GM18867 (cell line): ENCODE data around the gene PRDX2.

Experiments used
- ATAC-seq: cut with Tn5 transposase; IDR thresholded peaks from one replicate; pipeline ENCODE4 v1.9.1; 2021; ENCODE audit warnings: mild to moderate bottlenecking, moderate library complexity; ENCODE audit not compliant: unreplicated experiment

PRDX2 gene

DNA sequence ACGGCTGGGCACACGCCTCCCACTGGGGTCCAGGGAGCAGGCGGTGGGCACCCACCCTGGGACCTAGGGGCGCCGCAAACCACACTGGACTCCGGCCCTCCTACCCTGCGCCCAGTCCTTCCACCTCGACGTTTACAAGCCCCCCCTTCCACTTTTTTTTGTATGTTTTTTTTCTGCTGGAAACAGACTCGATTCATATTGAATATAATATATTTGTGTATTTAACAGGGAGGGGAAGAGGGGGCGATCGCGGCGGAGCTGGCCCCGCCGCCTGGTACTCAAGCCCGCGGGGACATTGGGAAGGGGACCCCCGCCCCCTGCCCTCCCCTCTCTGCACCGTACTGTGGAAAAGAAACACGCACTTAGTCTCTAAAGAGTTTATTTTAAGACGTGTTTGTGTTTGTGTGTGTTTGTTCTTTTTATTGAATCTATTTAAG, 8.7 kb downstream of the PRDX2 start:
- no peak for ATAC-seq

DNA sequence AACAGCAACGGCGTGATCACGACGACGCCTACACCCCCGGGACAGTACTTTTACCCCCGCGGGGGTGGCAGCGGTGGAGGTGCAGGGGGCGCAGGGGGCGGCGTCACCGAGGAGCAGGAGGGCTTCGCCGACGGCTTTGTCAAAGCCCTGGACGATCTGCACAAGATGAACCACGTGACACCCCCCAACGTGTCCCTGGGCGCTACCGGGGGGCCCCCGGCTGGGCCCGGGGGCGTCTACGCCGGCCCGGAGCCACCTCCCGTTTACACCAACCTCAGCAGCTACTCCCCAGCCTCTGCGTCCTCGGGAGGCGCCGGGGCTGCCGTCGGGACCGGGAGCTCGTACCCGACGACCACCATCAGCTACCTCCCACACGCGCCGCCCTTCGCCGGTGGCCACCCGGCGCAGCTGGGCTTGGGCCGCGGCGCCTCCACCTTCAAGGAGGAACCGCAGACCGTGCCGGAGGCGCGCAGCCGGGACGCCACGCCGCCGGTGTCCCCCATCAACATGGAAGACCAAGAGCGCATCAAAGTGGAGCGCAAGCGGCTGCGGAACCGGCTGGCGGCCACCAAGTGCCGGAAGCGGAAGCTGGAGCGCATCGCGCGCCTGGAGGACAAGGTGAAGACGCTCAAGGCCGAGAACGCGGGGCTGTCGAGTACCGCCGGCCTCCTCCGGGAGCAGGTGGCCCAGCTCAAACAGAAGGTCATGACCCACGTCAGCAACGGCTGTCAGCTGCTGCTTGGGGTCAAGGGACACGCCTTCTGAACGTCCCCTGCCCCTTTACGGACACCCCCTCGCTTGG, 9.3 kb downstream of the PRDX2 start:
- no peak for ATAC-seq

DNA sequence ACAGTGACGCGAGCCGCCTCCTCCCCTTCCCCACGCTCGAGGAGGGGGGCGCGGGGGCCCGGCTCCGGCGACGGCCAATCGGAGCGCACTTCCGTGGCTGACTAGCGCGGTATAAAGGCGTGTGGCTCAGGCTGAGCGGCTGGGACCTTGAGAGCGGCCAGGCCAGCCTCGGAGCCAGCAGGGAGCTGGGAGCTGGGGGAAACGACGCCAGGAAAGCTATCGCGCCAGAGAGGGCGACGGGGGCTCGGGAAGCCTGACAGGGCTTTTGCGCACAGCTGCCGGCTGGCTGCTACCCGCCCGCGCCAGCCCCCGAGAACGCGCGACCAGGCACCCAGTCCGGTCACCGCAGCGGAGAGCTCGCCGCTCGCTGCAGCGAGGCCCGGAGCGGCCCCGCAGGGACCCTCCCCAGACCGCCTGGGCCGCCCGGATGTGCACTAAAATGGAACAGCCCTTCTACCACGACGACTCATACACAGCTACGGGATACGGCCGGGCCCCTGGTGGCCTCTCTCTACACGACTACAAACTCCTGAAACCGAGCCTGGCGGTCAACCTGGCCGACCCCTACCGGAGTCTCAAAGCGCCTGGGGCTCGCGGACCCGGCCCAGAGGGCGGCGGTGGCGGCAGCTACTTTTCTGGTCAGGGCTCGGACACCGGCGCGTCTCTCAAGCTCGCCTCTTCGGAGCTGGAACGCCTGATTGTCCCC, 10.1 kb downstream of the PRDX2 start, which contains the start of gene JUNB:
Gene JUNB, plus strand, starts transcription at position 142 of the 706 bp plus-strand sequence. Its CDS starts 286 bp downstream, at position 428.
- peak; percentile 32 for ATAC-seq

DNA sequence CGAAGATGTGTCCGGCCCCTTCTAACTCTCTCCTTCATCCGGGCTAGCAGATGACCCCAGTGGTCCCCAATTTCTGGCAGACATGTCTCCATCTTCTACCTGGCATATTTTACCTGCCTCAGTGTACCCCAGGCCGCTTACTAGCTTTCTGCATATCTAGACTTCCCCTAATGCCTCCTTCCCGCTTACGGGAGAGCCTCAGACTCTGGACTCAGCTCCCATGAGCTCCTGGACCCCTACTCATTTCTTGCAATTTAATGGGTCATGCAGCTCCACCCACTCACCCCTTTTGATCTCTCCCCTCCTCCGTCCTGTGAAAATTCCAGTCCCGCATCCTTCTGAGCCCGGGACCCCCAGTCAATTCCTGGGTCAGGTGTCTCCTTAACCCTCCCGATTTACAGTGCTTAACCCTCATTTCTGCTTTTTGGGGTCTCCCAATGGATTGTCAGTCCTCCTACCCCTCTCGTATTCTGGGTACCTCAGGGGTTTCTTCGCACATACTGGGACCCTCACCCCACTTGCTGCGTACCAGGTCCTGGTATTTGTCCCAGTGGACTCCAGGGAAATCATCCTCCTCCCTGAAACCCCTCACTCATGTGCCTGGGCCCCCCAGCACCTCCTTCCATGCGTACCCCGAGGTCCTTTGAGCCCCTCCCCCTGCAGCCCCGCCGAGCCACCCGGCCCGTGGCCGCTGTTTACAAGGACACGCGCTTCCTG, 10.8 kb downstream of the PRDX2 start:
- no peak for ATAC-seq

DNA sequence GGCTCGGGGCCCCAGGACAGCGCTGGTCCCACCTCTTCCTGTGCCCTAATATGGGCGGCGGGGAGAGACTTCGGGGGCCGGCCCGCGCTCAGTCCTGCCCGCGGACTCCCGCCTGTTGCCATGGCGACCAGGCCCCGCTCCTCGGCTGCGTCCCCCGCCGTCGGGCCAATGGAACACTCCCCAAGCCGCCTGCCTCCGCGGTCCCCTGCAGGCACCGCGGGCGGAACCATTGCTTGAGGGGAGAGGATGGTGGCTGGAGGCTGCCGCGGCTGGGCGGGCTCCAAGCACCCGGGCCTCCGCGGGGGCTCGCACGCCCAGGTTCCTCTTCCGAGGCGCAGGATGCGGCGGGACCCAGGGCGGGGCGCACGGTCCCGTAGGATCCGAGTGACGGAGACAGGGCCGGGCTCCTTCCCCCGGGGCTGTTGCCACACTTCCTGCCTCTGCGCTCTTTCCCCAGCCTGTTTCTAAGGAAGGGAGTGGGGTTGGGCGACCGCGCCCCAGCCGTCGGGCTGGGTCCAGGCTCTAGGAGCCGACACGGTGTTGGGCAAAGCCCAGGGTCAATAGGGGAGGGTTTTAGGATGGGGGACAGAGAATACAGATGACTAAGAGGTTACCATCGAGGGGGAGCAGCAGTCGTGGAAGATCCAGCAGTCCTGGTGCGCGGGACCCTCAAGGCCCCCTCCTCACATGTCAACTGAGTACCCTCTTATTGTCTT, 11.5 kb downstream of the PRDX2 start:
- peak; percentile 38 for ATAC-seq

DNA sequence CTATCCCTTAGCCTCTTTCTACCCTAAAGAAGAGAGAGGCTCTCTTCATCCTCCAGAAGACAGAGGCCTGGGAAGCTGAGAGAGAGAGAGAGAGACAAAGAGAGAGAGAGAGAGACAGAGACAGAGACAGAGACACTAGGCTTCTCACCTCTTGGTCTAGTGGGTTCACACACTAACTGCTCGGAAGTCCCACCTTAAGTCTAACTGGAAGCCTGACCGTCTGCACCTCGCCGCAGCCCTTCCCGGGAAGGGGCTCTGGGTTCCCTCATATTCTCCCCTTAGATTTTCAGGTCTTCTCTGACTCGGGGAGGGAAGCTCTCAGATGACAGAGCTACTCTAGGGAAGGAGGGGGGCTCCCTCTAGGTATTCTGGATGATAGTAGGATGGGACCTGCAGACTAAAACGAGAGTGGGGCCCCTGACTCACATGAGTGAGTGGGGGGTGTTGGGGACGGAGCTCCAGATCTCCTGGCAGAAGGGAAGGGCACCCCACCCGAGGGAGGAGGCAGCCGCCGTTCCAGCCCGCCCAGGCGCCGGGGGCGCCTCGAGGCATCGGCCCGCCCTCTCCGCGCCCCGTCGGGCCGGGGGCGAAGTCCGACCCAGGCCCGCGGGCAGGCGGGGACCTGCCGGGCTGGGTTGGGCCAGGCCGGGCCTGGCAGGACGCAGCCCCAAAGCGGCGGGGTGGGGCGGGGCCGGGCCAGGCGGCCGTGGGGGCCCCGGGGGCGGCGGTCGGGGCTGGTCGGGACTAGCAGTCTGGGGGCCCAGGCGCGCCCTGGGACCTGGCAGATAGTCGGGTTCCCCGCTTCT, 12.3 kb downstream of the PRDX2 start:
- no peak for ATAC-seq

DNA sequence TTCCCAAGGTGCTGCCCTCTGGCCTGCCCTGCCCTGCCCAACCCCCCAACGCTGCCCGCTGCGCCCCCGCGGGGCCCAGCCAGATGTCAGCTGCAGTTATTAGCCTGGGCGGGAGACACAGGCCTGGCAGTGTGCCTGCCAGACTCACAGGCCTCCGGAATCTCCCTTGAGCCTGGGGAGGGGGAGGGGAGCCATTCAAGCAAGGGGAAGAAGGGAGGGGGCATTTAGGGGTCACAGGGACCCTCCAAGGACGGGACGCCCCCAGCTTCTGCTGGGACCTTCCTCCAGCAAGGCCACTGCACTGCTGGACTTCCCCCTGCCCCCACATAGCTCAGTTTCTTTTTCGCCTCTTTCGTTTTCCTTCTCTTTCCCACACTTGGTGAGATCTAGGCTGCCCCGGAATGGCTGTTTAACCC, 12.9 kb downstream of the PRDX2 start:
- no peak for ATAC-seq

DNA sequence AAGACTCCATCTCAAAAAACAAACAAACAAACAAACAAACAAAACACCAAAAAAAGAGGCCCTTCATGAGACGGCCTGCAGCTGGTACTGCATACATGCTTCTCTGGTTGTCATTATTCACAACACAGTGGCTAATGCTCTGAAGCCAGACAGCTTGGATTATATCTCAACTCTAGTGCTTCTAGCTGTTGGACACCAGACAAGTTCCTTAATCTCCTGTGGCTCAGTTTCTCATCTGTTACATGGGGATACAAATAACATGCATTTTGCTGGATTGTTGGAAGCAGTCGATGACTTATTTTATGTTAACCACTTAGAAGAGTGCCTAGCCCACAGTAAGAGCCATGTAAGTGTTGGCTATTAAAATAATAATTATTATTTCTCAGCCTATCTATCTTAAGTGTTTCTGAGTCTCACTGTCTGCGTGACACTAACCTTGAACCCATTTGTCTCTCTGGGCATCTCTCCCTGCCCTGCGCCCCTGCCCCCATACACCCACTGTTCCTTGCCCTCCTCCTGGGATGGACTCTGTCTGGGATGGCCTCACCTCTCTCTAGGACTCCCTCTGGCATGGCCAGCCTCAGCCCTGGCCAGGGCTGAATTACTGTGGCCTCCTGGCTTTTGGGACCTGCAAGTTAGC, 13.4 kb downstream of the PRDX2 start:
- no peak for ATAC-seq

DNA sequence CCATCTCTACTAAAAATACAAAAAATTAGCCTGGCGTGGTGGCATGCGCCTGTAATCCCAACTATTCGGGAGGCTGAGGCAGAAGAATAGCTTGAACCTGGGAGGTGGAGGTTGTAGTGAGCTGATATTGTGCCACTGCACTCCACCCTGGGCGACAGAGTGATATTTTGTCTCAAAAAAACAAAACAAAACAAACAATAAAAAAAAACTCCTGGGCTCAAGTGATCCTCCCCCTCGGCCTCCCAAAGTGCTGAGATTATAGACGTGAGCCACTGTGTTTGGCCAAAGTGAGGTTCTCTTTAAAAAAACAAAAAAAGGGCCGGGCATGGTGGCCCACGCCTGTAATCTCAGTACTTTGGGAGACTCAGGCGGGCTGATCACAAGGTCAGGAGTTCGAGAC, 14.1 kb downstream of the PRDX2 start:
- no peak for ATAC-seq

DNA sequence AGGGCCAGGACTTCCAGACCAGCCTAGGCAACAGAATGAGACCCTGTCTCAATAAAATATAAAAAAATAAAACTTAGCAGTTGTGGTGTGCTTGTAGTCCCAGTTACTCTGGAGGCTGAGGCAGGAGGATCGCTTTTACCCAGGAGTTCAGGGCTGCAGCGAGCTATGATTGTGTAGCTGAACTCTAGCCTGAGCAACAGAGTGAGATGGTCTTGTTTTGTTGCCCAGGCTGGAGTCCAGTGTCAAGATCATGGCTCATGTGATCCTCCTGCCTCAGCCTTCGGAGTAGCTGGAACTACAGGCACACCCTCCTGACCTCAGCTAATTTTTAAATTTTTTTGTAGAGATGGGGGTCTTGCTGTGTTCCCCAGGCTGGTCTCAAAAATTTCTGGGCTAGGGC, 14.6 kb downstream of the PRDX2 start:
- no peak for ATAC-seq

DNA sequence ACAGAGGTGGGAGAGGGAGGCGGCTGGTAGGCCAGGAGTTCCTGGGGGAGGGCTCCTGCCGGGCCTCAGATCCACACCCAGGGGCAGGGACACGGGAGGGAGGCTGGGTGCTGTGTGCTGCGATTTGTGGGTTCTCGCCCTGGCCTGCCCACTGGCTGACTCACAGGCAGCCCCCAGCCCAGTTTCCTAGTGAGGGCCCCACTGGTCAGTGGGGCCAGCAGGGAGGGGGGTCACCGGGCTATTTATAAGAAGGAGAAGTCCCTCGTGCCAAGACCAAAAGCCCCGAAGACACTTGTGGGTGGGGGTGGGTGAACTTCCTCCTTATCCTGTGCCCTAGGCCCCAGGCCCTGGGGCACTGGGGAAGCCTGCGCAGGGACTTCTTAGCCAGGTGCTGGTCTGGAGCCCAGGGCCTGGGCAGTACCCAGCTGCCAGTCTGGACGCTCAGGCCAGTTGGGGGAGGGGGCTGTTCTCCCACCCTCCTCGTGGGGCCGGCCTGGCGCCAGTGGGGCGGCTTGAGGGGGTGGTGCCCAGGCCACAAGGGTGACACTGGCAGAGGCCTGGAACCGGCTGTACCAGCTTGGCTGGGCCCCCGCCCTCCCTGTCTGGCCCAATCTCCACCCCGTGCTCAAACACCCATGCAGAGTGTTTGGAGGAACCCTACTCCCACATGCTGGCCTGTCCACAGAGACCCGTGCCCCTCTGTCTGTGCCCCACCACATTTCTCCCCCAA, 15.3 kb downstream of the PRDX2 start:
- ATAC-seq = no peak

DNA sequence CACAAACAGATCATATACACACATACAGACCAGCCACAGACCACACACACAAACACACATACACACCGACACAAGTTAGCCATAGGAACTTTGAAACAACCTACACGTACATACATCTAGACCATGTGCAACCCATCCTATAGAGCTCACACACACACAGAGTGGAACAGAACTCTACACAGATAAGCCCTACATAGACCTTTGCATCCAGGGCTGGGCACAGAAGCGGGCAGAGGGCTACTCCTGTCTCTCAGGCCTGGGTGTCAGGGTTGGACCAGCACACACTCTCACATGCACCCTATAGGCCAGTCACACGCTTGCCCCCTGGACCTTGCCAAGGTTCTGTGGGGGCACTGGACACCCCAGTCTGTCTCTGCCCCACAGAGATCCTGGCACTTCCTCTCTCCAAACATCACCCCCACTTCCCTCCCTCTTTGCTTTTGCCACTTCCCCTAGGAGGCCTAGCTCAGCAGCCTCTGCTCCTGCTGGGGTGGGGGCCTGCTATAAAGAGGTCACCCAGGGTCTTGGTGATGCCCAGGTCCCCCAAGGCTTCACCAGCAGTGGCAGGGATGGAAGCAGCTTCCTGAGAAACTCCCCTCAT, 16.1 kb downstream of the PRDX2 start:
- no peak for ATAC-seq

DNA sequence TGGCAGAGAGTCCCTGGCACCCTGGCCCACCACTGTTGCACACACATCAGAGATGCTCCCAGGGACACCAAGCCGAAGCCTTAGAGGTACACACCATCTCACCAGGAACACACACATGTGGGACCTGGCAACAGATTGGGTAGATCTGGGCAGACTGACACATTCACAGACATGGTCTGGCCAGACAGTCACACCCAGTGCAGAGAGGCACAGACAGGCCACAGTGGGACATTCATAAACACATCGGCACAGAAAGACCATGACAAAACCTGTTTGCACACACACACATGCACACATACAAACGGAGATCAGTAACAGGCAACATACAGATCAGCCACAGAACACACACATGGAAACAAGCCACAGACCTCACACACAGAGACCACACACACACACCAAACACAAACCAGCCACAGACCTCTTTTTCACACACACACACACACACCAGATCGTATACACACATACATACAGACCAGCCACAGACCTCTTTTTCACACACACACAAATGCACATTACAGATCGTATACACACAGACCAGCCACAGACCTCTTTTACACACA, 16.6 kb downstream of the PRDX2 start:
- ATAC-seq = no peak

DNA sequence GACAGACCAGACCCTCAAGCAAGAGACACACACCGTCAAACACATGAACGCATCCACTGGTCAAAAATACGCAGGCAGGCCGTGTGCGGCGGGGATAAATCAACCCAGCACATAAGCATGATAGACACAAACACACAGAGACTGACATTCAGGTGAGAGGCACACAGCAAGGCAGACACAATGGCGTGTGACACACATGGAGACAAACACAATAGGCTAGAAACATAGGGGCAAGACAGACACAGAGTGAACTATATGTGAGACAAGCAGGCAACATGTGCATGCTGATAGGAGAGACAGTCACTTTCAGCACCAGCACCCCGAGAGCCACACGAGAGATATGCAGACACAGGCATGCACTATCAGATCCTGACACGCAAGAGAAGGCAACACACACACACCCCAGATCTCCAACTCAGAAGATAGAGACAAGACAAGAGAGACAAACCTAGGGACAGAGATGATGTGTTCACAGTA, 17.2 kb downstream of the PRDX2 start:
- no peak for ATAC-seq

DNA sequence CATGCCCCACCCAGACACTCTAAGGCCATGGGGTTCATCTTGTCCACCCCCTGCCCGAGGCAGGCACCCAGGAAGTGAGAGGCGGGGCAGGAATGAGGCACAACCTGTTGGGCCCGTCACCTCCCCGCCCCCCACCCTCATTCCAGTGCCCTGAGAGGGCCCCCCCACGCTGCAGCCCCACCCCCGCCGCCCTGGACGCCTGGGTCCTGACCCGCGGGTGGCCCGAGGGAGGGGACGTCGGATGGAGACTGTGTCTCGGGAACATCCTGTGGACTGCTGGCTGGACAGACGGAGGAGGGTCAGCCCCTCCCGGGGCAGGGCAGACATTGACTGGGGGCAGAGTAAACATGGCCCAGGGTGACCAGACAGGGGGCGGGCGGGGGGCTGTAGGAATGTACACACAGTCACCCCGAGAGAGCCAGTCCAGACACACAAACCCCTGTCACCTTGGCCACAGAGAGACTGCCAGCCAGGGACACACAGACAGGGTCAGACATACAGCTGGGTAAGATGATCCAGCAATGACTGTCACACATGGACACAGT, 17.7 kb downstream of the PRDX2 start:
- ATAC-seq = no peak

DNA sequence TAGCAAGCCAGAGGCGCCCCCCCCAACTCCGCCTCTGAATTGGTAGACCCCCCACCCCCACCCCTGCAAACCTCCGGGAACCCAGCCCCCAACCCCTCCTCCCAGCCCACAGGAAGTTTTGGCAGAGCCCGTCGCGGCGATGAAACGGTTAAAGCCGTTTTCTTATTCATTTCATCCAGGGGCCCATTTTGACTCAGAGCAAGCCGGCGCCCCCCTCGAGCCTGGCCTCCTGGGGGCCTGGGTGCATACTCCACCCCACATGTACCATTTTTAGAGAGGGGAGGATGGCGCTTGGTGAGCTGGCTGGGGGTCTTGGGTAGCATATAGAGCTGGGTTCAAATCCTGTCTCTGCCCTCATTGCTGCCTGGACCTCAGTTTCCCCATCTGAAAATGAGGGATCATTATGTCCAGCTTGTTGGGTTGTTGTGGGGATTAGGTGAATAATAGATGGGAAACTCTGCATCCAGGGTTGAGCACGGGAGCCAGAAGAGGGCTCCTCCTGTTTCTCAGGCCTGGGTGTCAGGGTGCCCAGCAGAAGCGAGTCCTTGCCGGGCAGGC, 18.2 kb downstream of the PRDX2 start:
- no peak for ATAC-seq
